Amniotic stem cell (primary cell): ENCODE results near the gene RAP1GAP2.
"Not testable (repeated sequence)": the region's sequence is repeated elsewhere in the genome, so short reads cannot be mapped to it uniquely, and the experiment has no call there.

Source experiments
- DNase-seq: peaks from one replicate; lab custom pipeline; 2025; lab: John Stamatoyannopoulos, UW

Gene RAP1GAP2

GRCh38 chr17:3026125-3026855 is 230.1 kb downstream of the RAP1GAP2 start:
- no peak for DNase-seq

DNA sequence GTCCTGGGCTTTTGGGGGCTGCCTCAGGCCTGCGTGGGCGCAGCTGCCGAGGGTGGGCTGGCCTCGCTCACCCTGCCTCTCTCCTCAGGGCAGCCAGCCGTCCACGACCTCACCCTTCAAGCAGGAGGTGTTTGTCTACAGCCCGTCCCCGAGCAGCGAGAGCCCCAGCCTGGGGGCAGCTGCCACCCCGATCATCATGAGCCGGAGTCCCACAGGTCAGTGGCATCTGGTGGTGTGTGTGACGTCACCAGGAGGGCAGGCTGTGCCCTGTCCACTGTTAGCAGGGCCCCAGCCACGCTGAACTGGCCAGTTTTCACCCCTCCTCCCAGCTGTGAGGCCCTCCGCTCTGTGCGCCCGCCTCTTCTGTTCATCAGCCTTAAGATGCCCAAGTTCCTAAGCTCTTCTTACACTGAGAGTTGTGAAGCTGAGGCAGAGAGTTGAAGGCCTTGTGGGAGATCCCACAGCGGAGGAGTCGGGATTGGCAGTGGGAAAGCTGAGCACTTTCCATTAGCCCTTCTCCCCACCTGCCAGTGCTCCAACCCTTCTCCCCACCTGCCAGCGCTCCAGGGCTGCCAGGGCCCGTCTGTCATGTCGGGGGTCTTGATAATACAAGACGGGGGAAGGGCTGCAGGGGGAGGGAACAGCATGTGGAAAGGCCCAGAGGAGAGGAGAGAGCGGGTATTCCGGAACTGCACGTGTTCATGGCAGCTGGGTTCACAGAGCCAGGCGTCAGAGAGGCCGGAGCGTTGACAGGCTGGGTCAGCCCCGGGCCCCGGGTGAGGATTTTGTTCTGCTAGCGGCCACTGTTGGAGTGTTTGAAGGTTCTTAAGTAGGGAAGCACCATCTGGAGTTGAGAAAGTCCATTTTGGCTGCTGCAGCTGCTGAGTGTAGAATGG is 230.9 kb downstream of the RAP1GAP2 start:
- no peak for DNase-seq

DNA sequence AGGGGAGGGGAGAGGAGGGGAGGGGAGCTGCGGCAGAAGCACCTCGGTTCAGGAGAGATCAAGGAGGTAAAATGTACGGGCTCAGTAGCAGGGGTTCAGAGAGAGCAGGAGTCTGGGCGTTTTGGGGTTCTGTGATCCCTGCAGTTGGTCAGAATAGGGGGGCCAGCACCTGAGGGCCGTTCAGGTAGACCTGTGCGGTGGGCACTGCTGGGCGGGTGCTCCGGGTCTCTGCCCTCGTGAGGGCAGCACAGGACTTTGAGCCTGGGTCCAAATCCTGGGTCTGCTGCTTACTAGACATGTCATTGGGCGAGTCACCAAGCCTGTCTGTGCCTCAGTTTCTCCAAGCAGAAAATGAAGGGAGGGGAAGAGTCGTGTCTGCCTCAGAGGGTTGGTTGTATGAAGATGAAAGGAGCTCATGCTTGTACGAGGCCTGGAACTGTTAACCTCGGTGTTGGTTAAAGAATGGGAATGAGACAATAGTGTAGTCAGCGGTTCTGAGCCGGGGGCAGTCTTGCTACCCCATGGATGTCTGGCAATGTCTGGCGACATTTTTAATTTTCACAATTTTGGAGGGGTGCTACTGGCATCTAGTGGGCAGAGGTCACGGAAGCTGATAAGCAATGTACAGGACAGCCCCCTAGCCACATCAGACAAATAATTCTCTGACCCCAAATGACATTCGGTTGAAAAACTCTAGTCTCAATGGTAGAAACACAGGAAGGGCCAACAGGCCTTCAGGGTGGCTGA is 231.7 kb downstream of the RAP1GAP2 start:
- no peak for DNase-seq

DNA sequence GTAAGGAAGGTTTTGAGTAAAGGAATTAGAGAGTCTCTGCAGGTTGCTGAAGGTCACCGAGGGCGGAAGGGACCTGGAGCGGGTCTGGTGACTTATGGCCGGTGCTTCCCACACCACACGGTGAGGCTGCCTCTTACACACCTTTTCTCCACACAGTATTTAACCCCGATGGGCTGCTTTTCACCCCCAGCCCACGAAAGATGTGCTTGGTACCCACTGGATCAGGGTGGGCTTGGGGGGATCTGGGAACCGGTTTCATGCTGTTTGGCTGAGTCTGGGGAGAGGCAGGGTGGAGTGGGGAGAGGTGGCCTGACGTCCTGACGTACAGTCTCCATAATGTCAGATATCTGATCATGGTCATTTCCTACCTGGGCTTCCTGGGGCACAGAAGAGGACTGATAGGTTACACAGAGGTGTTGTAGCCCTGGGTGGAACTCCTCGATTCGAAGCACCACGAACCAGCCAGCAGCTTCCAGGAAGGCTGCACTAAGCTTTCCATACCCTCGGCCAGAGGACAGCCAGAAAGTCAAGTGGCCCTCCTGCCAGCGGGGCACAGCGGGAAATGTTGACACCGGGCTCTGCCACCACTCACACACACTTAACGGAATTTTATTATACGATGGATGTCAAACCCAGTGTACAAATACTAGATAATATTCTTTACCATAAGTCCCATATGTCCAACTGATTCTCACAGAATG is 233.1 kb downstream of the RAP1GAP2 start:
- no peak for DNase-seq

- no peak for DNase-seq
Observed at GRCh38 chr17:3030096-3030495, 233.9 kb downstream of the RAP1GAP2 start.

DNA sequence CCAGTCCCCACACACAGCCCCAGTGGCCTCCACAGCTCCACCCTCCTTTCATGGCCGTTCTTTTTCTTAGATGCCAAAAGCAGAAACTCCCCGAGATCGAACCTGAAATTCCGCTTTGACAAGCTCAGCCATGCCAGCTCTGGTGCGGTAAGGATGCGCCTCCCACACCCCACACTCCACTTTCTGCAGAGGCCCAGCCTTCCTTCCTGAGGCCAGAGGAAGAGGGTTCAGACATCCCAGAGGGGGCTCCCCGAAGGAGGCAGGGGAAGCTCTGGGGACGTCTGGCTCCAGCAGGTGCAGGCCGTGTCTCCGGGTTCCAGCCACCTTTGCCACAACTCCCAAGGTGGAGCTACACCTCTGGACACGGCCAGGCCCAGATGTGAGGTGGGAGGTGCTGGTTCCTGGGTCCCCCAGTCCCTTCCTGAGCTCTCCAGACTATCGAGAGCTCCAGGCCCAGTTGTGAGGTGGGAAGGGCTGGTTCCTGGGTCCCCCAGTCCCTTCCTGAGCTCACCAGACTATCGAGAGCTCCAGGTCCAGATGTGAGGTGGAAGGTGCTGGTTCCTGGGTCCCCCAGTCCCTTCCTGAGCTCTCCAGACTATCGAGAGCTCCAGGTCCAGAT is 234.7 kb downstream of the RAP1GAP2 start:
- not testable (repeated sequence) for DNase-seq

- DNase-seq, result no peak
Observed at GRCh38 chr17:3032258-3033247, 236.3 kb downstream of the RAP1GAP2 start.

- DNase-seq, result no peak
Observed at GRCh38 chr17:3033248-3033640, 237.0 kb downstream of the RAP1GAP2 start.

- no peak for DNase-seq
Observed at GRCh38 chr17:3033741-3034577, 237.7 kb downstream of the RAP1GAP2 start.

- no peak for DNase-seq
Observed at GRCh38 chr17:3034578-3034920, 238.3 kb downstream of the RAP1GAP2 start.

- DNase-seq, result no peak
Observed at GRCh38 chr17:3035256-3035967, 239.2 kb downstream of the RAP1GAP2 start.

GRCh38 chr17:3035968-3036280 is 239.7 kb downstream of the RAP1GAP2 start:
- no peak for DNase-seq

GRCh38 chr17:3036800-3037199 is 240.6 kb downstream of the RAP1GAP2 start:
- DNase-seq, result no peak

- no peak for DNase-seq
Observed at GRCh38 chr17:3037259-3037658, 241.0 kb downstream of the RAP1GAP2 start.

DNA sequence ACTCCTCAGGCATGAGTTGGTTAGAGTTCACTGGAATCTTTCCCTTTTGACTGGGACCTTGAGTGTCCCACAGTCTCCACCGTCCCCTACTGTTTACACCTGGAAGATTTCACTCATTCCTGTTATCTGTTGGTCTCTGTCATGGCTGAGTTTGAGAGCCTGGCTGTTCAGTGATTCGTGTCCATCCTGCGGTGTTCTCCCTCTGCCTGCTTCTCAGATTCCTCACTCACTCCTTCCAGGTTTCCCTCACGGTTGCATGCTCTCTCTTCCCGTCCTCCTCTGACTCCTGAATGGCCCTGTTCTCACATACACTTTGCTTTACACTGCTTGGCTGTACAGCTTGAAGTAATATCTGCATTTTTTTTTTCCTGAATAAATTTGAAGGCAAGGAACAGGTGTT is 242.7 kb downstream of the RAP1GAP2 start:
- DNase-seq, result no peak

- no peak for DNase-seq
Observed at GRCh38 chr17:3039736-3040135, 243.5 kb downstream of the RAP1GAP2 start.

- DNase-seq, result no peak
Observed at GRCh38 chr17:3040882-3041281, 244.6 kb downstream of the RAP1GAP2 start.

GRCh38 chr17:3043737-3044365 is 247.6 kb downstream of the RAP1GAP2 start:
- no peak for DNase-seq
